Measurements from ENCODE around the gene RALGDS.
"Not testable (repeated sequence)": the region's sequence is repeated elsewhere in the genome, so short reads cannot be mapped to it uniquely, and the experiment has no call there.

RALGDS gene

GRCh38 chr9:133103987-133104505 is 17.0 kb downstream of the RALGDS start:
- DNase-seq, result no peak

GRCh38 chr9:133103183-133103986 is 17.7 kb downstream of the RALGDS start:
- no peak for DNase-seq

GRCh38 chr9:133102190-133103021 is 18.6 kb downstream of the RALGDS start:
- no peak for DNase-seq

GRCh38 chr9:133101356-133102189 is 19.5 kb downstream of the RALGDS start:
- DNase-seq, result no peak

GRCh38 chr9:133100506-133101355 is 20.3 kb downstream of the RALGDS start:
- no peak for DNase-seq

- DNase-seq, result no peak
These were observed 21.1 kb downstream of the RALGDS start for GRCh38 chr9:133099726-133100505.

- no peak for DNase-seq
These were observed 22.2 kb downstream of the RALGDS start for GRCh38 chr9:133098871-133099270.

- no peak for DNase-seq
These were observed 22.8 kb downstream of the RALGDS start for GRCh38 chr9:133098104-133098754.

- DNase-seq, result no peak
These were observed 26.1 kb downstream of the RALGDS start for GRCh38 chr9:133094842-133095393.

- not testable (repeated sequence) for DNase-seq
These were observed 26.7 kb downstream of the RALGDS start for GRCh38 chr9:133094351-133094750.

- DNase-seq, result no peak
These were observed 30.2 kb downstream of the RALGDS start for GRCh38 chr9:133090752-133091385.

- no peak for DNase-seq
These were observed 30.9 kb downstream of the RALGDS start for GRCh38 chr9:133090187-133090586.

- DNase-seq, result no peak
These were observed 31.8 kb downstream of the RALGDS start for GRCh38 chr9:133089271-133089671.

GRCh38 chr9:133088756-133089155 is 32.3 kb downstream of the RALGDS start:
- DNase-seq, result no peak

- DNase-seq, result no peak
These were observed 32.8 kb downstream of the RALGDS start for GRCh38 chr9:133088146-133088750.

GRCh38 chr9:133087429-133088145 is 33.5 kb downstream of the RALGDS start:
- DNase-seq, result no peak

- no peak for DNase-seq
These were observed 34.1 kb downstream of the RALGDS start for GRCh38 chr9:133086894-133087293.

GRCh38 chr9:133086212-133086860 is 34.7 kb downstream of the RALGDS start:
- not testable (repeated sequence) for DNase-seq

Measured in SIG-M5 (cell line).